ENCODE results near the gene TIAM1.

Gene TIAM1

DNA sequence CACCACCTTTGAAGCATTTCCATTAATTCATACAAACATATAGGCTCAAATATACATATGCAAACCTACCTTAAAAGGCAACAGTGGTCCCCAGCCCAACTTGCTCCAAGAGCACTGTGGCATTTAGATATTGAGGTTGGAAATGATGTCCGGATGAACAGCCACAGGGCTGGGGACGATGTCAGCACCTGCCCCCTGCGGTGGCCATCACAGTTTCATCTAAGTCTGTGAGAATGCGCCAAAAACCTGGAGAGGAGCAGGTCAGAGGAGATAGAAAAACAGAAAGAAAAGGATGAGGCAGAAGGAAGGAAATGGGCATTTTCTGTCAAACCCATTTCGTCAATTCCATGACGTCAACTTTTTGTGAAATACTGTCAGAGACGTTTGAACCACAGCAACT, 67.4 kb downstream of the TIAM1 start:
- no peak for TF ChIP-seq ZNF274 (IDR thresholded peaks at IDR 0.05; ENCODE audit: low read depth, low read length)
- no peak overlapping the region for H3K4me3 ChIP-seq (ENCODE audit: low read length)

DNA sequence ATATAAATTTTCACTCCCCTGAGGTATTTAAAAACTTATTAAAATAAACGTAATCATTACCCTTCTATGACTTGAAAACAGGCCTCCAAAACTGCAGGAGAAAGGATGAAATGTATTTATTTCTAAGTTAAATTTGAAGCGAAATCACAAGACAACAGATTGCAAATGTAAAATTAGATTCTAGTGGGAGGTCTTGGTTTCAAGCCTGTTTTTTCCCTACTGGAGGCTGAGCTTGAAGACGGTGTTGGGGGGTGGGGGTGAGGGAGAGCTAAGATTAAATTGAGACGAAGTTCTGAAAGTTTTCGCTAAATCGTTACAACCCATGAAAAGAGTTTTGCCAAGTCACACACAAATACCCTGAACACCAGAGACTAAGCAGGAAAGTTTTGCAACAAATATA, 68.2 kb downstream of the TIAM1 start:
- no peak overlapping the region for H3K4me3 ChIP-seq (ENCODE audit: low read length)
- TF ChIP-seq ZNF274 (IDR thresholded peaks at IDR 0.05; ENCODE audit: low read depth, low read length), result no peak

DNA sequence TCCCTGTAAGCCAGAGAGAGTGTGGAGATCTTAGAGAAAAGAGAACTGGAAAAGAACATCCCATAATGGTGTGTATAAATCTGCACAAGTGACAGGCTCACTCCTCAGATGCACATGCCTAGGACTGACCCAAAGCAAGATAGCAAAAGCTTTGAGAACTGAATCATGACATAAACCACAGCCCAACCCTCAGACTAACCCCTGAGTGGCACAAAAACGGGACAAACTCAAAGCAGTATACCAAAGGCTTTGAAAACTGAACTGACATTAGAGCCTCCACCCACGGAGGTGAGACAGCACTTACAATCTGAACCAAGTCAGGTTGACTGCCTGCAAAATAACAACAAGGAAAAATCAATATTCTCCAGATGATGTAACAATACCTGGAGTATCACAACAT, 70.8 kb downstream of the TIAM1 start:
- no peak overlapping the region for H3K4me3 ChIP-seq (ENCODE audit: low read length)
- no peak for TF ChIP-seq ZNF274 (IDR thresholded peaks at IDR 0.05; ENCODE audit: low read depth, low read length)

DNA sequence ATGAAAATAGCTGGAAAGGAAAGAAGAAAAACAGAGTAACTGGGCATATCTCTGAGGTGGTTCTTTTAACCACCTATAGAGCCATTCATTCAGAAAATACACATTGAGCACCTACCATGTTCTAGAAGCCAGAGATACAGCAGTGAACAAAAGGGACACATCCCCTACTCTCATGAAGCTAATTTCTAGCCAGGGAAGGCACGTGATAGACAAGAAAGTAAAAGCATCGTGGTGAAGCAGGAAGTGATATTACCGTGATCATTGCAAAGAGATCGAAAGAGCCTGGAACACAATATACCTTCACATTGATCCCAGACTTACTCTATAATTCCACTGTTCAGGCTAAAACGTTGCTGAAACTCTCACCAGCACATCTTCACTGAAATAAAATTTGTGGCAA, 76.0 kb downstream of the TIAM1 start:
- no peak for TF ChIP-seq ZNF274 (IDR thresholded peaks at IDR 0.05; ENCODE audit: low read depth, low read length)

DNA sequence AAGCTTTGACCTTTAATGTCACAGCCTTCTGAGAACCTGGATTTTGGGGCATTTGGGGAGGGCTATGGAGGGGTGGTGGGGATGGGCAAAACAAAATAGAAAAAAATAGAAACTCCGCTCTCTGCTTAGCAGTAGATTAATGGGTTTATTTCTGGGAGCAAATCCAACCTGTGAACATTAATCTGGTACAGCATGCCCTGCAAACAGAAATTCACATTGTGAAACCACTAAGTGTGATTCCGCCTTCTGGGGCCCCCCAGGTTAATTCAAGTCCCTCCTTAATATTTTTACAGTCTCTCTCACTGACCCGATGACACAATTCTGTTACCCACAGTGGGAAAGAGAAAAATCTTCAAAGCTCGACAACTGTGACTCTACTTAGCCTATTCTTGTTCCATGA, 76.4 kb downstream of the TIAM1 start:
- no peak for TF ChIP-seq ZNF274 (IDR thresholded peaks at IDR 0.05; ENCODE audit: low read depth, low read length)
- no peak overlapping the region for H3K4me3 ChIP-seq (ENCODE audit: low read length)

More for the DNA sequence above, 76.0 kb downstream of the TIAM1 start:
- H3K4me3 ChIP-seq (ENCODE audit: low read length), result no peak overlapping the region

DNA sequence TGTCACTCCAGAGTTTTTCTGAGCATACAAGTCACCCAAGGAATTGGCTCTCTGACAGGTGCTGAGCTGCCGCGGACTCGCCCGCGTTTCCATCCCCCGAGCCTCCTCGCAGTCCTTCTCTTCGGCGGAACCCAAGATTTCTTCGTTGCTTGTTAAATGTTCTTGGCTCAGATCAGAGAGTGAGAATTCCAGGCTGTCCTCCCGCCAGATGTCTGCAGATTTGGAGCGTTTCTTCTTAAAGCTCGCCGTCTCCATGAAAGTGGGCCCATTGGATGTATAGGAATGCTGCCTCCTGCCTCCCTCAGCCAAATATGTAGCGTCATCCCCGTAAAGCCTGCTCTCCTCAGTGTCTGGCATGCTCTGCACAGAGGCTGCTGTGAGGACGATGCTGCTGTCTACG, 77.8 kb downstream of the TIAM1 start:
- TF ChIP-seq ZNF274 (IDR thresholded peaks at IDR 0.05; ENCODE audit: low read depth, low read length), result no peak
- H3K4me3 ChIP-seq (ENCODE audit: low read length), result no peak overlapping the region

DNA sequence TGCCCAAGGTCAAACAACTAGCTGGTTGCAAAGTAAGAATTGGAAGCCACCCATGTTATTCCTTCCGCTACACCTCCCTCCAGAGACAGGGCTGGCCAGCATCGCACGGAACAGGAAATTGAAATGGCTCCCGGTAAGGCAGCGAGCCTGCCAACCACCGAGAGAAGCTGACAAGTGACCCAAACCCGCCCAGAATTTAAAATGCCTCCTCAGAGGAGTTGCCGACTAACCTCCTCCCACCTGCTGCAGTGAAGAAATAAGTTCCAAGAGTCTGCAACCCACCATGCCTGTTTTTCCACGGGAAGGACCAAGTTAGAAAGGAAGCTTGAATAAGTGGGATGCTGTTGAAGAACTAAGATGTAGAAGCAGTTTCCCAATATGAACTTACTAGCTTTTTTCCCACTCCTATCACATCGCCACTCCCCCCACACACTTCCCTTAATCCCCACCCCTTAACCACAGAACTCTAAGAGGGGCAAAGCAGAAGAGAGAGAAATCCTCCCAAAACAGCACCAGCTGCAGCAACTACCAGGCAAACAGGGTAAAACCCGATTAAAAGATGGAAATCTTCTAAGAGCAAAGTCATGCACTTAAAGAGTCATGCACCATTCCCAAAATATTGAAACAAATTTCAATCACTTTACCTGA, 78.6 kb downstream of the TIAM1 start:
- no peak for TF ChIP-seq ZNF274 (IDR thresholded peaks at IDR 0.05; ENCODE audit: low read depth, low read length)
- H3K4me3 ChIP-seq (ENCODE audit: low read length), result no peak overlapping the region

DNA sequence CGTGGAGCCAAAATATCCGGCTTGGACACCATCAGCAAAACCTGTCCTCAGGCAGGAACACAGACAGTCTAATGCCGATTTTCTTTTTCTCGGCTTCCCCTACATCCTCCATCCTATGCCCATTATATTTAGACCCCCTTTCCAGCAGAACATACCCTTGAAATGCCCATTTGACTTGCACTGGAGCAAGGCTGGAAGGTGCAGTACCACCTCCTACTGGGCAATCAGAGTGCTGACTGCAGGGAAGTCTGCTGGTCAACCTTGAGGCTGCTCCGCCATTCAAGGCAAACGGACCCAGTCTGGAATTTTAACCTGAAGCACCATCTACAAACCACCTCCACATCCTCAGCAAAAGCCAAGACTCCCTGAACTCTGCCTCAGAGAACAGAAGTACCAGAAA, 79.5 kb downstream of the TIAM1 start:
- no peak overlapping the region for H3K4me3 ChIP-seq (ENCODE audit: low read length)
- TF ChIP-seq ZNF274 (IDR thresholded peaks at IDR 0.05; ENCODE audit: low read depth, low read length), result no peak

DNA sequence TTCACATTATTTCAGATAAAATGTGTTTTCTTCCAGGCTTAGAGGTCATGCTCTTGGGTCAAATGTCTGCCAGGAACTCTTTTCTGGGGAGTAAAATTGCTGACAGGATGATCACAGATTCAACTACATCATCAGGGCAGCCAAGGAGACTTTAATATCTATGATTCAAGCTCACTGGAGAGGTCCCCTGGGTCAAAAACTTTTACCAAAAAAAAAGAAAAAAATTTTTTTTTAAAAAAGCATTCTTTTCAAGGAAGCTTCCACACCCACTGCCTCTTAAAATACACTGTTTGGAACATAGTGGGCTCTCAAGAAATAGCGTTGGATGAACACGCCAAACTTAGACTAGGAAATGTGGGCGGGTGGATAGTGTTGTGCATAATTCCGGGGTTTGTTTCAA, 81.3 kb downstream of the TIAM1 start:
- TF ChIP-seq ZNF274 (IDR thresholded peaks at IDR 0.05; ENCODE audit: low read depth, low read length), result no peak
- no peak overlapping the region for H3K4me3 ChIP-seq (ENCODE audit: low read length)

DNA sequence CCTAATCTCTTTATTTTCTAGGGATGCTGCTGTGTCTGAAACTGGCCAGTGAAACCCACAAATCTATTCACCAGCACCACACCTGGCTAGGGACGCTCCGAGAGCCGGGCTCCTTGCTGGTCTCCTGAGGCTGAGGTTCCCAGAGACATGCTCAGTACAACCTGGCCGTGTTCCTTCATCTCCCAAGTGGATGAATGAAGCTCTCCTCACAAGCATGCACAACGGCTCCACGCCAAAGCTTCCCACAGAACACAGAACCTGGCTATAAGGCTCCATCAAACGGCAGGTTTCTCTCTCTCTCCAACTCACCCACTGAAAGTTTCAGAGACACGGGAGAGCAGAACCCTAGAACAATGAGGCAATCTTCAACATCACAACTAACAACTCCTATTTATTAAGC, 82.3 kb downstream of the TIAM1 start:
- no peak overlapping the region for H3K4me3 ChIP-seq (ENCODE audit: low read length)
- no peak for TF ChIP-seq ZNF274 (IDR thresholded peaks at IDR 0.05; ENCODE audit: low read depth, low read length)

DNA sequence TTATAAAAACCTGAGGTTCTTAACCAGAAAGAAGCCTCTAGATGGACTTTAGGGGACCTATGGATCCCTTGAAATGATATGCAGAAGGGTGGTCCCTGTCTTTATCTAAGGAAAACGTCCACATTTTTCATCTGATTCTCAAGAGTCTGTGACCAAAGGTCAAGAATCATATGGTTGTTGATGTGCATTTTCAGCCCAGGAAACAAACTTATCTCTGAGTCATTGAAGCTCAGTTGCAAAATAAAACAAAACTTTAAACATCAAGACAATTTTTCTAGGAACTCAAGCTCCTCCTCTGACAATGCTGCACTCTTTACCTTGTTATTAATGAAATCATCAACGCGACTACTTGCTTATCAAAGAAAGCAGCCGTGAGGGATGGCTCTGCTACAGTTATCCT, 83.3 kb downstream of the TIAM1 start:
- no peak for TF ChIP-seq ZNF274 (IDR thresholded peaks at IDR 0.05; ENCODE audit: low read depth, low read length)
- H3K4me3 ChIP-seq (ENCODE audit: low read length), result no peak overlapping the region

DNA sequence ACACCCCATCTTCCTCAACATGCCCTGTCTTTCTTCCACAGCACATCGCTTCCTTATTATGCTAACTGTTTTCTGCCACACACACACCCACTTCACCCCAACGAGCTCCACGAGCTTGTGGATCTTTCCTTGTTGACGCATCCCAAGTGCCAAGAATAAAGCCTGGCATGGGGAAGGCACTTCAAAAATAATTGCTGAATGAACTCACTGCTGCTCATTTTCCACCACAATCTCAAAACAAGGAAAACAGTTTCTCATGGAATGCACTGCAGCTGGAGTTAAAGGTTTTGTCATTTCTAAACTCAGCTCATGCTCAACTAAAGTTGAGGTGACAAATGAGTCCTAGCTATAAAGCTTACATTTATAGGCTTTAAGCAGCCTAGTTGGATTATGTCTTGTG, 86.0 kb downstream of the TIAM1 start:
- H3K4me3 ChIP-seq (ENCODE audit: low read length), result no peak overlapping the region
- no peak for TF ChIP-seq ZNF274 (IDR thresholded peaks at IDR 0.05; ENCODE audit: low read depth, low read length)

DNA sequence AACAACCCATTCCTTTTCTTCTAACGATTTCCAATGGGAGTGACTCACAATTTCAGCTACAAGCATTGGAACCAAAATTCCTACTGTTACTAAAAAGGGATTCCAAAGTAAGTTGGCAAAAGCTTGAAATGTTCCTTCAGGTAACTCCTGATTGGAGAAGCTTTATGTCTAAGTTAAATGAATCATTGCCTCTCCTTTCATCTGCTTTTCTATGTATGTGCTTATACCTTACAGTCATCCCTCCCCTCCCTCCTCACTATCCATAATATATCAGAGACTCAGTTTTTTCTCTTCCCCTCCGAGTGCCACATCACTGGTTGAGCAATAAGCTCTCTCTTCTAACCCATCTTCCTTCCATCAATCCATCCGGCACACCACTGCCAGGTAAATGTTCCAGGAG, 86.8 kb downstream of the TIAM1 start:
- TF ChIP-seq ZNF274 (IDR thresholded peaks at IDR 0.05; ENCODE audit: low read depth, low read length), result no peak
- no peak overlapping the region for H3K4me3 ChIP-seq (ENCODE audit: low read length)

DNA sequence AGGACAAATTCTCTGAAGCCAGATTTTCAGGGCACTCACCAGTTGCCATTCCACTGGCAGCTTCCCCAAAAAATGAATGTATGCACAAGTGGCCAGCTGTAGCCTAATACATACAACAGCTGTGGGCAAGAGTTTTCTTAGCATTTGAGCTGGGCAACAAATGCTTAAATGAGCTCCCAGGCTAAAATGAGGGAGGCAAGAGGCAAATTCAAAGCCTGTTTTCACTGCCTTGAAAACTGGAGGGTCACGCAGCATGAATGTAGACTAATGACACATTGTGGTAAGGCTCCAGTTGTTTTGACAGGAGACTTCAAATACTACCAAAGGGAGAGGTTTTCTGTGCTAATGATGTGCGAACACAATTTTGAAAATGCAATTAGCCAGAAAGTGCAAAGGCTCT, 88.2 kb downstream of the TIAM1 start:
- no peak for TF ChIP-seq ZNF274 (IDR thresholded peaks at IDR 0.05; ENCODE audit: low read depth, low read length)
- no peak overlapping the region for H3K4me3 ChIP-seq (ENCODE audit: low read length)

DNA sequence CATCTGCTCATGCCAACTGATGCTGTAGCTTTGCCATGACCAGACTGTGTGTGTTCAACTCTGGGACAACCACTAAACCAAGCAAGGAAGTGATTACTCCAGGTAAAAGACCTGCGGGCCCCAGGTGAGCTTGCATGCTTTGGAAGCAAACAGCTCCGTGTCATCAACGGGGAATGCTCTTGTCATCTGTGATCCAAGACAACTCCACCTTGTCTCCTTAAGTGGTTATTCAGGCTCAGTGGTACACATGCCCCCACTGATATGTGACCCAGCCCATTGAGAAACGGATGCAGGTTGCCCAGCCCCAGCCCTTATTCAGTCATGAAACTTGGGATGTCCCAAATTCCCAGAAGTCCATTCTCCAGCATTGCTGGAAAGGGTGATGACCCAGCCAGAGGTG, 89.0 kb downstream of the TIAM1 start:
- H3K4me3 ChIP-seq (ENCODE audit: low read length), result no peak overlapping the region
- TF ChIP-seq ZNF274 (IDR thresholded peaks at IDR 0.05; ENCODE audit: low read depth, low read length), result no peak

DNA sequence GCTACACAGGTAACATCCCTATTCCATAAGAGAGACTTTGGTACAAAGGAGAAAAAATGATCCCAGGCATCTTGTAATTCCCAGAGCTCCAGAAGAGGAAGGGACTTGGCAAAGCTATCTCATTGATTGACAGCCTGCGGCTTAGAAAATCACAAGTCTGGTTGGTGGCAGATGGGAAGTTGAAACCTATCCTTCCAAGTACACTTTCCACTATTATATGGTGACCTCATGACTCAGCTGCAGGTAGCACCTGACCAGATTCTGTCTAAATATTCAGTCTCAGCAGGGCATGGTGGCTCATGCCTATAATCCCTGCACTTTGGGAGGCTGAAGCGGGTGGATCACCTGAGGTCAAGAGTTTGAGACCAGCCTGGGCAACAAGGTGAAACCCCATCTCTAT, 89.9 kb downstream of the TIAM1 start:
- TF ChIP-seq ZNF274 (IDR thresholded peaks at IDR 0.05; ENCODE audit: low read depth, low read length), result no peak
- H3K4me3 ChIP-seq (ENCODE audit: low read length), result no peak overlapping the region
